PC-3 (cell line): ENCODE data around the gene ZNF407. TPM values are rescaled to one million over a fixed set of nuclear protein-coding genes. Genes with fewer than 3 reads are reported as not detected.

Experiments
- ATAC-seq: fragments of 200-7000 bp; cut with Tn5 transposase; 2 replicates; pipeline ENCODE4 v1.9.1; 2020; ENCODE audit warnings: mild to moderate bottlenecking, moderate library complexity
- BruUV-seq: library from RNA; stranded (reverse); fragments of 400-500 nt; replicated peaks from 2 replicates; lab custom pipeline; 2021; lab: Mats Ljungman, UMichigan
- CTCF ChIA-PET: fragments of 300-600 bp; sonication (Branson Sonifier 250); formaldehyde crosslinking; loops from one replicate; lab custom pipeline; 2022; ENCODE audit warnings: antibody characterized with exemption; lab: Charles Lee
- POLR2A ChIA-PET: fragments of 300-600 bp; sonication (Branson Sonifier 250); formaldehyde crosslinking; loops from one replicate; lab custom pipeline; 2022; ENCODE audit warnings: antibody characterized with exemption; ENCODE audit not compliant: unreplicated experiment; lab: Charles Lee
- DNase-seq: peaks from one replicate; pipeline ENCODE4 v3.0.0-alpha.2; 2015
- H2AFZ ChIP-seq: fragments of 300-600 bp; sonication (generic); 2 replicates; pipeline ENCODE4 v1.6.0; 2016; ENCODE audit warnings: antibody characterized with exemption, low read length
- H3F3A ChIP-seq: fragments of 300-600 bp; sonication (generic); one replicate; pipeline ENCODE4 v1.6.0; 2017; ENCODE audit warnings: antibody characterized with exemption, low read length, control low read depth, mild to moderate bottlenecking; ENCODE audit not compliant: unreplicated experiment
- H3K27ac ChIP-seq: fragments of 300-600 bp; sonication (generic); 2 replicates; pipeline ENCODE4 v1.5.1; 2016; ENCODE audit warnings: mild to moderate bottlenecking, low read length
- H3K27me3 ChIP-seq: fragments of 300-600 bp; sonication (generic); 2 replicates; pipeline ENCODE4 v1.6.1; 2016; ENCODE audit warnings: low read length, mixed read lengths
- H3K36me3 ChIP-seq: fragments of 300-600 bp; sonication (generic); 2 replicates; pipeline ENCODE4 v1.6.1; 2016; ENCODE audit warnings: low read depth, mixed run types, low read length, mixed read lengths
- H3K4me1 ChIP-seq: fragments of 300-600 bp; sonication (generic); 2 replicates; pipeline ENCODE4 v1.5.1; 2016; ENCODE audit warnings: low read length; ENCODE audit not compliant: insufficient read depth
- H3K4me2 ChIP-seq: fragments of 300-600 bp; sonication (generic); 2 replicates; pipeline ENCODE4 v1.6.0; 2016; ENCODE audit warnings: low read length
- H3K4me3 ChIP-seq: fragments of 300-600 bp; sonication (generic); 2 replicates; pipeline ENCODE4 v1.5.1; 2016; ENCODE audit warnings: mild to moderate bottlenecking, low read length, mixed read lengths
- H3K79me2 ChIP-seq: fragments of 300-600 bp; sonication (generic); 2 replicates; pipeline ENCODE4 v1.6.1; 2017; ENCODE audit warnings: low read length, mixed read lengths
- H3K9ac ChIP-seq: fragments of 300-600 bp; sonication (generic); 2 replicates; pipeline ENCODE4 v1.6.0; 2016; ENCODE audit warnings: mild to moderate bottlenecking, low read length
- H3K9me2 ChIP-seq: fragments of 300-600 bp; sonication (generic); replicated peaks from 2 replicates; pipeline ENCODE4 v1.6.1; 2016; ENCODE audit warnings: mixed run types, low read length, mixed read lengths
- H3K9me3 ChIP-seq: fragments of 300-600 bp; sonication (generic); 2 replicates; pipeline ENCODE4 v1.6.1; 2016; ENCODE audit warnings: low read length, mixed read lengths
- H4K20me1 ChIP-seq: fragments of 300-600 bp; sonication (generic); 2 replicates; pipeline ENCODE4 v1.6.1; 2016; ENCODE audit warnings: low read length, mixed read lengths
- CTCF ChIP-seq: fragments of 300-600 bp; sonication (generic); conservative IDR thresholded peaks from 2 replicates; pipeline ENCODE4 v1.5.1; 2017; ENCODE audit warnings: antibody characterized with exemption, low read depth, mild to moderate bottlenecking, low read length
- EZH2 ChIP-seq: fragments of 300-600 bp; sonication (generic); IDR thresholded peaks from one replicate; pipeline ENCODE4 v1.6.1; 2017; ENCODE audit warnings: antibody characterized with exemption, mild to moderate bottlenecking, low read length; ENCODE audit not compliant: unreplicated experiment
- EZH2phosphoT487 ChIP-seq: fragments of 300-600 bp; sonication (generic); IDR thresholded peaks from 2 replicates; pipeline ENCODE4 v1.6.1; 2018; ENCODE audit warnings: mild to moderate bottlenecking, antibody characterized with exemption, low read length, borderline replicate concordance
- intact Hi-C: fragments of 100-400 bp; cut with micrococcal nuclease; formaldehyde crosslinking; loops from 2 replicates; pipeline ENCODE4 v1.9.0; 2023
- total RNA-seq: library from RNA; depleted of rRNA; stranded (reverse); fragments of >200 nt; gene quantifications from 2 replicates; pipeline ENCODE4 v1.2.3, GENCODE V29; 2014

Gene ZNF407
- total RNA-seq, 1 experiment from 2014 or later: 9.3 TPM

DNA sequence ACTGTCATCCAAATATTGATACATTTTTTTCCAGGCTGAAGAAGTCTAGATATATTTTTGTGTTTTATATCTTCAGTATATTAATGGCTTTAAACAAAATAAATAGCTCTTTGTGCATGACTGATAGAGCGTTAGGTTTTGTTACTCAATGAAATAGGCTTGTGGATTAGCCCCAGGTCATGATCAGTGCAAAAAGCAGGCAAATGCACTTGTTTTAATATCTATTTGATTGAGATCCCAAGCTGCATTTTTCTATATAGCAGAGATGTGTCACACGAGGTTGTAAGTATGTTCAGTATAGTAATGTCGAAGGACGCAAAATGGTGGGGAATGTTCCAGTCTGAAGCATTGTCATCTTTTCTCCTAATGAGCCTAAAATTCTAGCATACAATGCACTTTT is 198.5 kb downstream of the ZNF407 start:
- TF ChIP-seq CTCF: no peak
- TF ChIP-seq EZH2: no peak
- TF ChIP-seq EZH2phosphoT487: no peak
- Histone ChIP-seq H3K4me1 (peaks cover 10% of the 10 kb centered on the region), H3K27ac (no peak overlapping the region), H3K4me3 (no peak overlapping the region), H3K9me3 (no peaks in the 10 kb centered on the region), H3K9ac (no peak overlapping the region), H4K20me1 (no peaks in the 10 kb centered on the region), H3K27me3 (no peaks in the 10 kb centered on the region), H2AFZ (no peak overlapping the region), H3K36me3 (no peaks in the 10 kb centered on the region), H3K4me2 (no peak overlapping the region), H3F3A (no peaks in the 10 kb centered on the region), H3K9me2 (no peaks in the 10 kb centered on the region), H3K79me2 (no peaks in the 10 kb centered on the region)
- ATAC-seq (no peak), DNase-seq (no peak)
- intact Hi-C loops: no loop called here
- ChIA-PET POLR2A (no interaction called here), CTCF (no interaction called here)
- no TSS peak for BruUV-seq

GRCh38 chr18:74796841-74797576 is 199.3 kb downstream of the ZNF407 start:
- no peak overlapping the region for H3K4me3 ChIP-seq
- no TSS peak for BruUV-seq
- no peak overlapping the region for H3K9ac ChIP-seq
- ATAC-seq: peak; percentile 60
- POLR2A ChIA-PET: no interaction called here
- no peaks in the 10 kb centered on the region for H3K36me3 ChIP-seq
- no peaks in the 10 kb centered on the region for H3K9me2 ChIP-seq
- TF ChIP-seq EZH2phosphoT487 (no peak), EZH2 (no peak), CTCF (no peak)
- H2AFZ ChIP-seq: no peak overlapping the region
- CTCF ChIA-PET: no interaction called here
- peaks cover 10% of the 10 kb centered on the region for H3K4me1 ChIP-seq
- no peaks in the 10 kb centered on the region for H3F3A ChIP-seq
- no peaks in the 10 kb centered on the region for H3K79me2 ChIP-seq
- H3K4me2 ChIP-seq: 0 out of 2 replicates have a peak overlapping the region, but pooled peaks have one; percentile 6
- no peak overlapping the region for H3K27ac ChIP-seq
- intact Hi-C loops: no loop called here
- no peaks in the 10 kb centered on the region for H3K9me3 ChIP-seq
- peak; percentile 46 for DNase-seq
- no peaks in the 10 kb centered on the region for H4K20me1 ChIP-seq
- no peaks in the 10 kb centered on the region for H3K27me3 ChIP-seq

DNA sequence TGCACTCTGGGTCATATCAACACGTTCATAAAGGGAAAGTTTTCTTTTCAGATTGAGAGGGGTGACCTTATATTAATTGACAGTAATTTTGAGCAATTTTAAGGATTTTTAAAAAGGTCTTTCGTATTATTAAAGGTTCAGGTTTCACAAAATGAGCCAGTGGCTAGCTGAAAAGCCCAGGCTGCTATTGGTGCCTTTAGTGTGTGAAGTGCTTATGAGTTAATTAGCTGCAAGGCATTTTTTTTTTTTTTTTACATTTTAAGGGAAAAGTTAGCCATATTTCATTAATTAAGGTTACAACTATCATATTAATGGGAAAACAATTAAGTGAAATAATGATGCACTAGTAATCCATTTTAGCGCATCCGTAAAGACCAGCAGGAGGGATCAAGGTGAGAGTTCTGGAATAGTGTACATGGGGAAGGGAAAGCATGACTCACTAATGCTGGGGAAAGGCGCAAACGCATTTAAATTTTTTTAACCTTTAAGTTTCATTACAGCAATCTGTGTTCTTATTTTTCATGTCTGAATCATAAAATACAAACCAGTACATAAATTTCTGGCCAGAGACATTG is 200.0 kb downstream of the ZNF407 start:
- Histone ChIP-seq H3K27me3 (no peaks in the 10 kb centered on the region), H3K27ac (no peak overlapping the region), H4K20me1 (no peaks in the 10 kb centered on the region), H3K4me3 (no peak overlapping the region), H3K9ac (no peak overlapping the region), H3K79me2 (no peaks in the 10 kb centered on the region), H3K9me2 (no peaks in the 10 kb centered on the region), H3K4me2 (no peak overlapping the region), H2AFZ (no peak overlapping the region), H3F3A (no peaks in the 10 kb centered on the region), H3K9me3 (no peaks in the 10 kb centered on the region), H3K36me3 (no peaks in the 10 kb centered on the region), H3K4me1 (peaks cover 10% of the 10 kb centered on the region)
- TF ChIP-seq EZH2 (no peak), EZH2phosphoT487 (no peak), CTCF (no peak)
- POLR2A ChIA-PET: no interaction called here
- BruUV-seq: no TSS peak
- no peak for DNase-seq
- CTCF ChIA-PET: no interaction called here
- no peak for ATAC-seq
- intact Hi-C loops: no loop called here
